ENCODE data around the gene DMD. TPM values are rescaled to one million over a fixed set of nuclear protein-coding genes. Genes with fewer than 3 reads are reported as not detected.

DMD gene
- total and polyA plus RNA-seq, 2 of the 13 experiments (the other 11 are each of a cell fraction or from before 2014, with no cell fraction given), result 17.6 to 25.9 TPM

DNA sequence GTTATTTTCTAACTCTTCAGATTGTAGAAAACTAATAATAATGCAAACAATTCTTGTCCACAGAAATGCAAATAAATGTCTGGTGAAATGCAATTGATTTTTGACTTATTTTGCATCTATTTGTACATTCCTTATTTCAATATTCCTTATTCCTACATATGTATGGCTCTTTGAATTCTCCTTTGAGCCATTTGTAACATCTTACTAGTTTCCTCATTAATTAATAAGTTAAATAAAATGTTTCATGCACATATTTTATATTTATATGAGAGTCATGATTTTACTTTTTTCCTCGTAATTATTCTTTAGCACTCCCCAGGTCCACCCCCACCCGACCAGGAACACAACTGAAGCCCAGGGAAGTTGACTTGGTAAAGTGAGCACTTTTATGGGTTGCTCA lies 2136.8 kb downstream of the DMD start:
- no peak overlapping the region for H3K27ac ChIP-seq (ENCODE audit: extremely low read length, insufficient read depth, low read length)
- no peaks in the 10 kb centered on the region for H3K79me2 ChIP-seq (ENCODE audit: insufficient read depth, low read length)
- H3K4me1 ChIP-seq (ENCODE audit: insufficient read depth, low read length), result no peaks in the 10 kb centered on the region
- no peak overlapping the region for H3K4me3 ChIP-seq (replicated peaks in 1 of 3; ENCODE audit: insufficient read depth in 1 of 3, low read depth in 2 of 3, low read length in 3 of 3)
- no peaks in the 10 kb centered on the region for H3K36me3 ChIP-seq (replicated peaks in 1 of 2; ENCODE audit: control insufficient read depth in 1 of 2, insufficient read depth in 2 of 2, low read length in 2 of 2)
- no peaks in the 10 kb centered on the region for H4K20me1 ChIP-seq (ENCODE audit: insufficient read depth, low read length)
- POLR2A ChIA-PET, result no interaction called here
- H3K27me3 ChIP-seq (ENCODE audit: control insufficient read depth in 1 of 2, insufficient read depth in 2 of 2, low read length in 2 of 2), result no peaks in the 10 kb centered on the region
- CTCF ChIA-PET (ENCODE audit: low intra/inter-chr PET ratio, low total read pairs), result no interaction called here
- H3K4me2 ChIP-seq (ENCODE audit: low read depth, low read length), result no peak overlapping the region
- no peak overlapping the region for H2AFZ ChIP-seq (ENCODE audit: low read length)
- FAIRE-seq (no peak), DNase-seq (ENCODE audit: low spot score) (no peak), ATAC-seq (no peak)
- H3K9me3 ChIP-seq (ENCODE audit: low read length), result no peaks in the 10 kb centered on the region
- BruUV-seq (replicated peaks), result no TSS peak
- in situ Hi-C loops (cut with HindIII; ENCODE audit: extremely low pct_ligation_motif_present, low pct_unique_long_range_greater_than_20kb) (no loop called here), intact Hi-C loops (cut with micrococcal nuclease; ENCODE audit: unreplicated experiment) (no loop called here)
- TF ChIP-seq, protein P1, sequence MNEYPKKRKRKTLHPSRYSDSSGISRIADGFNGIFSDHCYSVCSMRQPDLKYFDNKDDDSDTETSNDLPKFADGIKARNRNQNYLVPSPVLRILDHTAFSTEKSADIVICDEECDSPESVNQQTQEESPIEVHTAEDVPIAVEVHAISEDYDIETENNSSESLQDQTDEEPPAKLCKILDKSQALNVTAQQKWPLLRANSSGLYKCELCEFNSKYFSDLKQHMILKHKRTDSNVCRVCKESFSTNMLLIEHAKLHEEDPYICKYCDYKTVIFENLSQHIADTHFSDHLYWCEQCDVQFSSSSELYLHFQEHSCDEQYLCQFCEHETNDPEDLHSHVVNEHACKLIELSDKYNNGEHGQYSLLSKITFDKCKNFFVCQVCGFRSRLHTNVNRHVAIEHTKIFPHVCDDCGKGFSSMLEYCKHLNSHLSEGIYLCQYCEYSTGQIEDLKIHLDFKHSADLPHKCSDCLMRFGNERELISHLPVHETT (CRISPR knock-in tag; conservative IDR thresholded peaks at IDR 0.05), result no peak
- no peak for TF ChIP-seq KMT2B (CRISPR knock-in tag; IDR thresholded peaks at IDR 0.05)
- no peak for TF ChIP-seq AGO2 (optimal IDR thresholded peaks at IDR 0.05; ENCODE audit: low read depth, low read length)
- TF ChIP-seq ZNF547 (CRISPR knock-in tag; IDR thresholded peaks at IDR 0.05), result no peak
- TF ChIP-seq, protein P2, sequence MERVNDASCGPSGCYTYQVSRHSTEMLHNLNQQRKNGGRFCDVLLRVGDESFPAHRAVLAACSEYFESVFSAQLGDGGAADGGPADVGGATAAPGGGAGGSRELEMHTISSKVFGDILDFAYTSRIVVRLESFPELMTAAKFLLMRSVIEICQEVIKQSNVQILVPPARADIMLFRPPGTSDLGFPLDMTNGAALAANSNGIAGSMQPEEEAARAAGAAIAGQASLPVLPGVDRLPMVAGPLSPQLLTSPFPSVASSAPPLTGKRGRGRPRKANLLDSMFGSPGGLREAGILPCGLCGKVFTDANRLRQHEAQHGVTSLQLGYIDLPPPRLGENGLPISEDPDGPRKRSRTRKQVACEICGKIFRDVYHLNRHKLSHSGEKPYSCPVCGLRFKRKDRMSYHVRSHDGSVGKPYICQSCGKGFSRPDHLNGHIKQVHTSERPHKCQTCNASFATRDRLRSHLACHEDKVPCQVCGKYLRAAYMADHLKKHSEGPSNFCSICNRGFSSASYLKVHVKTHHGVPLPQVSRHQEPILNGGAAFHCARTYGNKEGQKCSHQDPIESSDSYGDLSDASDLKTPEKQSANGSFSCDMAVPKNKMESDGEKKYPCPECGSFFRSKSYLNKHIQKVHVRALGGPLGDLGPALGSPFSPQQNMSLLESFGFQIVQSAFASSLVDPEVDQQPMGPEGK (CRISPR knock-in tag; IDR thresholded peaks at IDR 0.05), result no peak
- TF ChIP-seq CEBPB (IDR thresholded peaks at IDR 0.05; ENCODE audit: borderline replicate concordance, low read depth, low read length), result no peak
- no peak for TF ChIP-seq CCAR2 (optimal IDR thresholded peaks at IDR 0.05; ENCODE audit: low read depth, low read length)
- TF ChIP-seq FOXA3 (CRISPR knock-in tag; IDR thresholded peaks at IDR 0.05), result no peak
- TF ChIP-seq FOXO1 (CRISPR knock-in tag; IDR thresholded peaks at IDR 0.05), result no peak
- TF ChIP-seq SNAI1 (CRISPR knock-in tag; IDR thresholded peaks at IDR 0.05; ENCODE audit: borderline replicate concordance), result no peak
- TF ChIP-seq, protein P3, sequence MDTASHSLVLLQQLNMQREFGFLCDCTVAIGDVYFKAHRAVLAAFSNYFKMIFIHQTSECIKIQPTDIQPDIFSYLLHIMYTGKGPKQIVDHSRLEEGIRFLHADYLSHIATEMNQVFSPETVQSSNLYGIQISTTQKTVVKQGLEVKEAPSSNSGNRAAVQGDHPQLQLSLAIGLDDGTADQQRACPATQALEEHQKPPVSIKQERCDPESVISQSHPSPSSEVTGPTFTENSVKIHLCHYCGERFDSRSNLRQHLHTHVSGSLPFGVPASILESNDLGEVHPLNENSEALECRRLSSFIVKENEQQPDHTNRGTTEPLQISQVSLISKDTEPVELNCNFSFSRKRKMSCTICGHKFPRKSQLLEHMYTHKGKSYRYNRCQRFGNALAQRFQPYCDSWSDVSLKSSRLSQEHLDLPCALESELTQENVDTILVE (CRISPR knock-in tag; IDR thresholded peaks at IDR 0.05), result no peak
- TF ChIP-seq, protein P4, sequence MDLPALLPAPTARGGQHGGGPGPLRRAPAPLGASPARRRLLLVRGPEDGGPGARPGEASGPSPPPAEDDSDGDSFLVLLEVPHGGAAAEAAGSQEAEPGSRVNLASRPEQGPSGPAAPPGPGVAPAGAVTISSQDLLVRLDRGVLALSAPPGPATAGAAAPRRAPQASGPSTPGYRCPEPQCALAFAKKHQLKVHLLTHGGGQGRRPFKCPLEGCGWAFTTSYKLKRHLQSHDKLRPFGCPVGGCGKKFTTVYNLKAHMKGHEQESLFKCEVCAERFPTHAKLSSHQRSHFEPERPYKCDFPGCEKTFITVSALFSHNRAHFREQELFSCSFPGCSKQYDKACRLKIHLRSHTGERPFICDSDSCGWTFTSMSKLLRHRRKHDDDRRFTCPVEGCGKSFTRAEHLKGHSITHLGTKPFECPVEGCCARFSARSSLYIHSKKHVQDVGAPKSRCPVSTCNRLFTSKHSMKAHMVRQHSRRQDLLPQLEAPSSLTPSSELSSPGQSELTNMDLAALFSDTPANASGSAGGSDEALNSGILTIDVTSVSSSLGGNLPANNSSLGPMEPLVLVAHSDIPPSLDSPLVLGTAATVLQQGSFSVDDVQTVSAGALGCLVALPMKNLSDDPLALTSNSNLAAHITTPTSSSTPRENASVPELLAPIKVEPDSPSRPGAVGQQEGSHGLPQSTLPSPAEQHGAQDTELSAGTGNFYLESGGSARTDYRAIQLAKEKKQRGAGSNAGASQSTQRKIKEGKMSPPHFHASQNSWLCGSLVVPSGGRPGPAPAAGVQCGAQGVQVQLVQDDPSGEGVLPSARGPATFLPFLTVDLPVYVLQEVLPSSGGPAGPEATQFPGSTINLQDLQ (CRISPR knock-in tag; IDR thresholded peaks at IDR 0.05), result no peak
- no peak for TF ChIP-seq RFX3 (CRISPR knock-in tag; IDR thresholded peaks at IDR 0.05)
- no peak for TF ChIP-seq TAF1 (CRISPR knock-in tag; IDR thresholded peaks at IDR 0.05)
- no peak for TF ChIP-seq ZC3H4 (CRISPR knock-in tag; IDR thresholded peaks at IDR 0.05; ENCODE audit: borderline replicate concordance)
- WGBS (ENCODE audit: low lambda C conversion rate), result 3% methylated on average over 2 of the region's 2 CpGs
- H3K9ac ChIP-seq (ENCODE audit: insufficient read depth, low read depth, low read length), result no peak overlapping the region

All from HepG2 (cell line).